RCC 7860 (cell line): ENCODE data around the gene LAMA1.

Experiments used
- DNase-seq: peaks from one replicate; pipeline ENCODE4 v3.0.0-alpha.2; 2015; ENCODE audit warnings: low spot score
- FAIRE-seq: peaks from 2 replicates; lab custom pipeline; 2012; peaks lifted over from hg19 to GRCh38; lab: Jason Lieb, UNC

LAMA1 gene

GRCh38 chr18:6994056-6994770 is 123.4 kb downstream of the LAMA1 start:
- no peak for DNase-seq
- no peak for FAIRE-seq

- FAIRE-seq (no peak), DNase-seq (no peak)
Observed at GRCh38 chr18:6992761-6993160, 124.8 kb downstream of the LAMA1 start.

GRCh38 chr18:6983366-6983765 is 134.2 kb downstream of the LAMA1 start:
- DNase-seq (no peak), FAIRE-seq (no peak)

- DNase-seq (no peak), FAIRE-seq (no peak)
Observed at GRCh38 chr18:6982398-6982797, 135.2 kb downstream of the LAMA1 start.

- no peak for DNase-seq
- no peak for FAIRE-seq
Observed at GRCh38 chr18:6980363-6980762, 137.2 kb downstream of the LAMA1 start.

GRCh38 chr18:6979954-6980353 is 137.6 kb downstream of the LAMA1 start:
- DNase-seq, result no peak

GRCh38 chr18:6976935-6977334 is 140.7 kb downstream of the LAMA1 start:
- DNase-seq (no peak), FAIRE-seq (no peak)

More at GRCh38 chr18:6979954-6980353, 137.6 kb downstream of the LAMA1 start:
- FAIRE-seq, result no peak

GRCh38 chr18:6975084-6975483 is 142.5 kb downstream of the LAMA1 start:
- no peak for FAIRE-seq
- no peak for DNase-seq

GRCh38 chr18:6971823-6972478 is 145.6 kb downstream of the LAMA1 start:
- DNase-seq (no peak), FAIRE-seq (no peak)

GRCh38 chr18:6963452-6964097 is 154.0 kb downstream of the LAMA1 start:
- no peak for DNase-seq
- no peak for FAIRE-seq

- FAIRE-seq (no peak), DNase-seq (no peak)
Observed at GRCh38 chr18:6962571-6963451, 154.8 kb downstream of the LAMA1 start.

- no peak for FAIRE-seq
- no peak for DNase-seq
Observed at GRCh38 chr18:6961331-6961730, 156.3 kb downstream of the LAMA1 start.

- peak; percentile 56 for DNase-seq
- FAIRE-seq, result peak; percentile 38
Observed at GRCh38 chr18:6960656-6961055, 156.9 kb downstream of the LAMA1 start.

GRCh38 chr18:6960124-6960523 is 157.5 kb downstream of the LAMA1 start:
- FAIRE-seq (no peak), DNase-seq (no peak)

- FAIRE-seq, result no peak
- DNase-seq, result no peak
Observed at GRCh38 chr18:6959110-6959509, 158.5 kb downstream of the LAMA1 start.

GRCh38 chr18:6956999-6957398 is 160.6 kb downstream of the LAMA1 start:
- no peak for FAIRE-seq
- no peak for DNase-seq

GRCh38 chr18:6956495-6956894 is 161.1 kb downstream of the LAMA1 start:
- DNase-seq, result no peak
- no peak for FAIRE-seq

- FAIRE-seq (no peak), DNase-seq (no peak)
Observed at GRCh38 chr18:6955304-6955703, 162.3 kb downstream of the LAMA1 start.

- DNase-seq (no peak), FAIRE-seq (no peak)
Observed at GRCh38 chr18:6954501-6954900, 163.1 kb downstream of the LAMA1 start.

- FAIRE-seq (no peak), DNase-seq (no peak)
Observed at GRCh38 chr18:6951336-6952090, 166.1 kb downstream of the LAMA1 start.
